Measurements from ENCODE around the gene NOPCHAP1. TPM values are rescaled to one million over a fixed set of nuclear protein-coding genes. Genes with fewer than 3 reads are reported as not detected.
"Not testable (repeated sequence)": the region's sequence is repeated elsewhere in the genome, so short reads cannot be mapped to it uniquely, and the experiment has no call there.

Gene NOPCHAP1
- polyA plus RNA-seq, 1 donor: 11.4 TPM

DNA sequence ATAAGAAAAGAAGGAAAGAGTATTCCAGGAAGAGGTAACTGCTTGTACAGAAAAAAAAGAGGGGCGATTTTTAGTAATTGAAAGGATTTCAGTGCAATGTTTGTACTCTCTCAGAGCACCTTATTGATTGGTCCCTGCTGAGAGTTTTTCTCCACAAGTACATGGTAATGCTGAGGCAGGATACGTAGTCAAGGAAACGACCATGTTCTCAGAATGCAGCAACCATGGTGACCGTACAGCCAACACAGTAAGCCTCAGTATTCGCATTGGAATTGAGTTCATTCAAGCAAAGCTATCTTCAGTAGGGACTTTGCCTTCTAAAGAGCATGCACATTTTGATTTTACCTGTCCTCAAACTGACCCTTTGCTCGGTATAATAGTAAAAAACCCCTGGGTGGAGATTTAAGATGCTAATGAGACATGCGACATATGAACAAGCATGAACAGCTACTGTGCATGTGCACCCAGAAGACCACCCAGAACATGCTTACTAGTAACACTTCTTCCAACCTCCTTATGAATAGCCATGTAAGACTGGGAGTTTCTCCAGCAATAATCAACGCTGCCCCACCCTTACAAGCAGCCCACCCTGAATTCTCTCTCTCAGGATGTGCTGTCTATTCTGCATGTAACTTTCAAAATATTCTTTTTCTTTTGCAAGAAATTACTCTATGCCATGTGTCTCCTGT, 21.8 kb upstream of the NOPCHAP1 start:
- DNase-seq (ENCODE audit: low read depth): no peak

DNA sequence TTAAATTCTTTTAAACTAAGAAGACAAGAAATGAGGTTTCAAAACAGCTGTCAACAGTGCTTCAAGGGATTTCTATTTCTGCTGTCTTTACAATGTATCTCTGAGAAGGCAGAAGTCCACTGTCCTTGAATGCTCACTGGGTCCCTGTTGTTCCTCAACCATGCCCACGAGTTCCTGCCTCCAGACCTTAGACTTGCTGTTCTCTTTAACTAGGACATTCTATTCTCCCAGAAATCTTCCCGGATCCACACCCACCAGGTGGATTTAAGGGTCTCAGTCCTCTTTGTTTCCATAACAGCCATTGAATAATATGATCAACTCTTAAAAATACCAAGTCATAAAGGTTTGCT, 21.3 kb upstream of the NOPCHAP1 start:
- no peak for DNase-seq (ENCODE audit: low read depth)

DNA sequence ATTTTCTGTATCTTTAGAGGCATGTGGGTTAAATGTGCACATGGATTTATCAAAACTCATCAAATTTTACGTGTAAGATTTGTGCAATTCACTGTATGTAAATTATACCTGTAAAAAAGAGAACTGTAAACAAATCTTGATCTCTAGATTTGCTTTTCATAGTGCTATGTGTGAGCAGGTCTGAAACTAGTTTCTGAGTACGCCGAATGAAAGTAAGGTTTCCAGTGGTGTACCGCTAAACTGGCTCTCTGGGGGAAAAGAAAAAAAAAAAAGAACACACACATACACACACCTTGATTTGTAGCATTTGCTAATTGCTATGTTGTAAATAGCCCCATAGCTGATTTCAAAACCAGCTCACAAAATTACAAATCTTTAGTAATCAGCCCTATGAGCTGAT, 19.4 kb upstream of the NOPCHAP1 start:
- DNase-seq (ENCODE audit: low read depth): no peak

DNA sequence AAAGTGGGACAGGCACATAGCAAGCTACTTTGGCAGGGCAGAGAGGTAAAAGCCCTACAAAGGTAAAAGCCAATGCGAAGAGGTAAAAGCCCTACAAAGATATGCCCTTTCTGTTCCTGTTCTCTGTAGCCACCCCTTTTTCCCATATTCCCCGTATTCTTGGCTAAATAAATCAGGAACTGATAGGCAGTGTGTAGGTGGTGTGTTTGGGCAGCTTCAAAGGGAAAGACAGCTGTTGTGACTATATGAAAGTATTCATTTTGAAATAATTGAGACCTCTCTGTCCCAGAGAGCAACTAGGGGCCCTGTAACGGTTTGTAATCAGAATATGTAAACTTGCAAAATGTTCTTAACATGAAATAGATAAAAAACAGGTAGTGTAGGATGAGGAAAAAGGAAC, 16.8 kb upstream of the NOPCHAP1 start:
- DNase-seq (ENCODE audit: low read depth): no peak

DNA sequence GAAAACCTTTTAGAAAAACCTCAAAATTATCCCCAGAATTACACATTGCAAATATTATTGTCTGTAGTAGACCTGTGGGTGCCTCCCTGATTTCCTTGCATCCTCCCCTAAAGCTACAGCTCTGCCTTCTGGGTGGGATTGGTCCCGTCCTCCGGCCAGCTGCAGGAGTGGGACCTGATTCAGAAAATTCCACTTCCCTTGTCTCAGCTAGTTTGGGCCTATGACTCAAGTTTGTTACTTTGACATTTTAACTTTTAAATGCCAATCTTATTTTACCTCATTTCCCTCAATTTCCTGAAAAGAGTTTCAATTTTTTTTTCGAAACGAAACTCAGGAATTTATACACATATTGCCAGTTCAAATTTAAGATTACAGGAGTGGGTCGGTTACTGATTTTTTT, 14.8 kb upstream of the NOPCHAP1 start:
- DNase-seq (ENCODE audit: low read depth): no peak

DNA sequence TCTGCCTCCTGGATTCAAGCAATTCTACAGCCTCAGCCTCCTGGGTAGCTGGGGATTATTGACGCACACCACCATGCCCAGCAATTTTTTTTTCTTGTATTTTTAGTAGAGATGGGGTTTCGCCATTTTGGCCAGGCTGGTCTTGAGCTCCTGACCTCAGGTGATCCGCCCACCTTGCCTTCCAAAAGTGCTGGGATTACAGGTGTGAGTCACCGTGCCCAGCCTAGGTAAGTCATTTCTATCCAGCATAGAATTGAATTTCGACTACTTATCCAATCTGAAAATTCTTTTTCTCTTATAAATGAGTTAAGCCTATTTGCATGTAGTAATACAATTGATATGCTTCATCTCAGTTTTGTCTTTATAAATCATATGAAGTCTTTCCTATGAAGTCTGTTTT, 12.9 kb upstream of the NOPCHAP1 start:
- no peak for DNase-seq (ENCODE audit: low read depth)

DNA sequence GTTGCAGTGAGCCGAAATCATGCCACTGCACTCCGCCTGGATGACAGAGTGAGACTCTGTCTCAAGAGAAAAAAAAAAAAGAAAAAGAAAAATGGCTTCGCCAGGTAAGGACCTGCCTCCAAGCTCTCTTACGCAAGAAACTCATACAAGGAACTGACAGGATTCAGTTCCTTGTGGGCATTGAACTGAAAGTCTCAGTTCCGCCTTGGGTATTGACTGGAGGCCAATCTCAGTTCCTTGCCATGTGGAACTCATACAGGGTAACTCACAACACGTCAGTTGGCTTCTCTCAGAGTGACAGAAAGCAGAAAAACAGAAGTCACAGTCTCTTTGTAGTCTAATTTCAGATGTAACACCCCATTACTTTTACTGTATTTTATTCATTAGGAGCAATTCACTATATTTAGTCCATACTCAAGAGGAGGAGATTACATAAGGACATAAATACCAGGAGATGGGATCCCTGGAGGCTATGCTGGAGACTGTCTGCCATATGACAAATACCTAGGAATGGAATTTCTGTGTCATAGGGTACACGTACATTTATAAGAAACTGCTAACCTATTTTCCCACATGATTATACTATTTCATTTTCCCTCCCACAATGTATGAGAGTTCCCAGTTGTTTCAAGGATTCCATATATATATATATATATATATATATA, 11.4 kb upstream of the NOPCHAP1 start:
- no peak for DNase-seq (ENCODE audit: low read depth)

DNA sequence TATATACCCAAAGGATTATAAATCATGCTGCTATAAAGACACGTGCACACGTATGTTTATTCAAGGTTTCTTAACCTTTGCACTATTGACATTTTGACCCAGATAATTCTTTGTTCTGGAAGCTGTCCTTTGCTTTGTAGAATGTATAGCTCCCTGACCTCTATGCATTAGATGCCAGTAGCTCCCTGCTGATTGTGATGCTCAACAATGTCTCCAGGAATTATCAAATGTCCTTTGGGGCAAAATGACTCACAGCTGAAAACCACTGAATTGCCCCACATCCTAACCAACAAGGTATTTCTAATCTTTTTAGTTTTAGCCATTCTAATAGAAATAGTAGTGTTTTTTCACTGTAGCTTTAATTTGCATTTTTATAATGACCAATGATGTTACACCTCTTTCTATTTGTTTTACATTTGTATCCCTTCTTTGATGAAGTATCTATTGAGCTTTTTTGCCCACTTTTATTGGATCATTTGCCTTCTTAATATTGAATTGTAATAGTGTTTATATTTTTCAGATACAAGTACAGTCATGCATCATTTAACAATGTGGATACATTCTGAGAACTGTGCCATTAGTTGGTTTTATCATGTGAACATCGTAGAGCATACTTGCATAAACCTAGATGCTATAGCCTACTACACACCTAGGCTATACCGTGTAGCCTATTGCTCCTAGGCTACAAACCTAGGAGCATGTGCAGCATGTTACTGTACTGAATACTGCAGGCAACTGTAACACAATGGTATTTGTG, 10.4 kb upstream of the NOPCHAP1 start:
- no peak for DNase-seq (ENCODE audit: low read depth)

DNA sequence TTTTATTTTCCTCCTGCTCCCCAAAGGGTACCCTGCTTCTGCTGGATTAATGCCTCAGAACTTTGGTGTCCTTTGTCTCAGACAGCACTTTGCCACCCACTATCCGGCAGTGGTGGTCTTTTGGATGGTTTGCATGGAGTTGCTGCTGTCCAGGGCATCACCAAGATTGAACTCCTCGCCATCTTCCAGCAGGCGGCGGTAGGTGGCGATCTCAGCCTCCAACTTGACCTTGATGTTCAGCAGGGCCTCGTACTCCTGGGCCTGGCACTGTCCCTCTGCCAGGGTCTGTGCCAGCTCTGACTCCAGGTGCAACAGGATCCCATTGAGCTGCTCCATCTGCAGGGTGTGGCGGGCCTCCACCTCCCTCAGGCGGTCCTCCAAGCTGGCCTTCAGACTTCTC, 9.4 kb upstream of the NOPCHAP1 start:
- DNase-seq (ENCODE audit: low read depth): no peak

DNA sequence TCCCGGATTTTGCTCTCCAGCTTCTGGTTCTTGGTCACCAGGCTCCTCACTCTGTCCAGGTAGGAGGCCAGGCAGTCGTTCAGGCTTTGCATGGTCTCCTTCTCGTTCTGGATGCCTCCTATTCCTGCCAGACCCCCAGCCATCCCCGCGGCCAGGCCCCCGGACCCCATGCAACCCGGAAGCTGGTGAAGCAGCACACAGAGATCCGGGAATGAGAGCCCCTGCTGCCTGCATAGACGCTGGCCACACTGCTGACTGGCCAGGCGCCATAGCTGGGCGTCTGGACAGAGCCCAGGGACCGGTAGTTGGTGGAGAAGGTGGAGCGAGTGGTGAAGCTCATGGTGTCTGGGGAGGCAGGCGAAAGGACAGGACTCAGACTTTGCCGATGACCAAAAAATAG, 8.4 kb upstream of the NOPCHAP1 start:
- DNase-seq (ENCODE audit: low read depth): not testable (repeated sequence)

DNA sequence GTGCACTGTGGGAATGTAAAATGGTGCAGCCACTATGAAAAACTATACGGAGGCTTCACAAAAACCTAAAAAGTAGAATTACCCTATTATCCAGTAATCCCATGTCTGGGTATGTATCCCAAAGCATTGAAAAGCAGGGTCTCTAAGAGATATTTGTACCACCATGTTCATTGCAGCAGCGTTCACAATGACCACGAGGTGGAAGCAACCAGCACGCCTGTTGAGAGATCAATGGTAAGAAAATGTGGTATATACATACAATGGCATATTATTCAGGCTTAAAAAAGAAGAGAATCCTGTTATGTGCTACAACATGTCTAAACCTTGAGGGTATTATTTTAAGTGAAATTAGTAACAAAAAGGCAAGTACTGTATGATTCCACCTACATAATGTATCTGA, 910 bp upstream of the NOPCHAP1 start:
- DNase-seq (ENCODE audit: low read depth): no peak

DNA sequence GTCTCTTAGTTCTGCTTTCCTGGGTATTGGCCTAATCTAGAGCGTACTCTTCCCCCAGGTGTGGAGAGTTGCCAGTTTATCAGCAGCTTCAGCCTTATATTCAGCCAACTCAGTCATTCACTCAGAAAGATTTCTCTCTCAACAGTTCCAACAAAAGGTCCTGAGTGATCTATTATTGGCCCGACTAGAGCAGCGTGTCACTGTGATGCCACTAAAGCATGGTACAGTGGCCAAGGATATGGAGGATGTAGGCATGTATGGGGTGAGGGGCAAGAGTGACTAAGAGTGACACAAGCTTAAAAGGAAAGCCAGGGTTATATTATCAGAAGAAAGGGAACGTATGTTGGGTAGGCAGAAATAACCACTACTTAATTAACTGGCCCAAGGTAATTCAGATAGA, 4.8 kb downstream of the NOPCHAP1 start:
- DNase-seq (ENCODE audit: low read depth): no peak

DNA sequence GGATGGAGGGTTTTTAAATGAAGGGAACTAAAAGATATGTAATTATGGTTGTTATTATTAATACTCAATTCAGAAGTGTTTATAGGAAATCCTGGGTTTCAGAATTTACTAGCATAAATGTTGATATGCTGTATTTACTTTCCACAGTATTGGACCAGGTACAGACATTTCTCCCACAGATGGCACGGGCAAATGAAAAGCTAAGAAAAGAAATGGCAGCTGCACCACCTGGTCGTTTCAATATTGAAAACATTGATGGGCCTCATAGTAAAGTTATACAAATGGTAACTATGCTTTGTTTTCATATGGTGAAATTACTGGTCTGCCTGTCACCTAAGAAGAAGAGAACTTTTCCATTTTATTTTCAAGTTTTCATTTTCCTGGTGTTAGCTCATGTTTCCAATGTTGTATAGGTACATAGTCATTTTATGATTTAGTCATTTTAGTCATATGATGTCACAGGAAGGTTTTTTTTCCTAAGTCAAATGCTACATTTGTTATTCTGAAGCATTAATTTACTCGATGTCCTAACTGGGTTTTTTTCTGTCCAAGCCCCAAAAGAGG, 5.5 kb downstream of the NOPCHAP1 start:
- no peak for DNase-seq (ENCODE audit: low read depth)

DNA sequence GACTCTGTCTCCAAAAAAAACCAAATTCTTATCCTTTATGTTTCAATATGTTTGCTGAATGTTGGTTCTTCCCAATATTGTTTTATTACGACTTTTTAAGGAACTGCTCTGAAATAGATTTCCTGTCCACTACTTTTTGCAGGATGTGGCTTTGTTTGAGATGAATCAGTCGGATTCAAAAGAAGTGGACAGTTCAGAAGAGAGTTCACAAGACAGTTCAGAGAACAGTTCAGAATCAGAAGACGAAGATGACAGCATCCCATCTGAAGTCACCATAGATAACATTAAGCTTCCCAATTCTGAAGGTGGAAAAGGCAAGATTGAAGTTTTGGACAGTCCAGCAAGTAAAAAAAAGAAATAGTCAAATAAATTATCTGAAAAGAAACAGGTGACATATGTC, 8.2 kb downstream of the NOPCHAP1 start:
- no peak for DNase-seq (ENCODE audit: low read depth)

DNA sequence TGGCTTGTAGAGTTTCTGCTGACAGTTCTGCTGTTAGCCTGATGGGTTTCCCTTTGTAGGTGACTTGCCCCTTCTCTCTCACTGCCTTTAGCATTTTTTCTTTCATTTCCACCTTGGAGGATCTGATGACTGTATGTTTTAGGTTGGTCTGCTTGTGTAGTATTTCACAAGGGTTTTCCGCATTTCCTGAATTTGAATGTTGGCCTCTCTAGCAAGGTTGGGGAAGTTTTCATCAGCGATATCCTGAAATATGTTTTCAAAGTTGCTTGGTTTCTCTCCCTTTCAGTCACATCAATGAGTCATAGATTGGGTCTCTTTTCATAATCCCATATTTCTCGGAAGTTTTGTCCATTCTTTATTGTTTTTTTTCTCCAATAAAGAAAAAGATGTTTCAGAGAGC, 11.4 kb downstream of the NOPCHAP1 start:
- DNase-seq (ENCODE audit: low read depth): no peak

DNA sequence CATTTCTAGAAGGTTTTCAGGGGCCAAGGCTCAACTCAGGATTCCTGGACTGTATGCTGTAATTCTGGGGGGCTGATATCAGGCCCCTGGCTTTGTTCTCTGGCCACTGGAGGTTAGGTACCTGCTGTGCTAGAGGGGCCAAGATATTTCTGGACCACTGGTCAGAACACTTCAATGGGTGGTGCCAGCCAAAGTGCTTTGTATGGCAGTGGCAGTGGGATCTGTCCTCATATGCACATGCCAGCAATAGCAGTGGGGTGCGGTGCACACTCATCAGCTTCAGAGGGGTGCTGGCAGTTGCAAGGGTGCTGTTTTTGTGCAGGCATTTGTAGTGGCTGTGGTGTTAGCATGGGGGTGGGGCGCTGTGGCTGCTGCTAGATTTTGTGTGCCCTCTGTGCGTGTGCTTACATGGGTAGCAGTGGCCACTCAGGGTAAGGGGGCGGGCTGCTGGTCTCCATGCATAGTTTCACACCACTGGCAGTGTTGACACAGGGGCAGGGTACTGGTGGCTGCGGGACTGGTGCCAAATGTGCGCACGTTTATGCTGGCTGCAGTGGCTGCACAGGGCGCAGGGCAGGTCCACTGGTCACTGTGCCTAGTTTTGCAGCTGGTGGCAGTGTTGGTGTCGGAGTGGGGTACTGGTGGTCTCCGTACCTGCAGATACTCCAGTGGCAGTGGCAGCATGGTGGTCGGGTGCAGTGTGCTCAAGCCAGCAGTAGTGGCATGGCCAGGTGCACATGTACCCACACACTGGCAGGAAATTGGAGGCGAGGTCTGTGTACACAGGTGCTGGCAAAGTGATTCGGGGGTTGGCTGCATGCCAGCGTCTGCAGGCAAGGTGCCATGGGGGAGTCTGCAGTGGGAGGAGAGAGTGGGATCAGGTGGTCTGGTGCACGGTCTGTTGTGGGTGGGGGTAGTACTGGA, 12.6 kb downstream of the NOPCHAP1 start:
- DNase-seq (ENCODE audit: low read depth): no peak

DNA sequence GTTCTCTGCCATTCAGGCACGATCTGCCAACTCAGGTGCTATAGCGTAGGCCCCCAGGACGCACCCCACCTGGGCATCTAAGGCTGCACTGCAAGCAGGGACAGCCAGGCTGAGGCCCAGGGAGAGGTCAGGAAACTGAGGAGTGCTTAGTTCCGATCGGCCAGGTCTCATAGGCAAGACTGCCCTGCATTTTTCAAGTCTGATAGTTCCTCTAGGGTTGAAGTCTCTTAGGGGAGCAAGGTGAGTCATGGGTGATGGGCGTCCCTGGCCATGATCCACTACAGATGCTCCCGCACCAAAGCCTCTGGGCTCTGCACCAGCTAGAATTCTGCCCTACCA, 13.2 kb downstream of the NOPCHAP1 start:
- DNase-seq (ENCODE audit: low read depth): no peak

DNA sequence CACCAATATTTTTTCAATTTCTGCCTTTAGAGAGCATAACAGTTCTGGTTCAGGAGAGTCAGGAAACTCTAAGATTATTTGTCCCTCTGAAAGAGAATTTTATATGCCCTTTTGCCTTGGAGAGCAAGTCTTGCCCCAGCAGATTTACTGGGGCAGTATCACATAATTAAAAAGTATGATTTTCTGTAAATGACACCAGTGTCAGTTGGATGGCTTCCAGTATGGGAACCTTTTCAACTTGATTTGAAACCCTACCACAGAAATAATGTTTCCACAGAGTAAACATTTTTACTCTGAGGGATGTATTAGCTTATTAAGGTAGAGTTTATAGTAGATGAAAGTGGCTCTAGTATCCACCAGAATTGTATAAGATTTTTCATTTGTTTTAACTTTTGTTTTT, 15.4 kb downstream of the NOPCHAP1 start:
- DNase-seq (ENCODE audit: low read depth): no peak

DNA sequence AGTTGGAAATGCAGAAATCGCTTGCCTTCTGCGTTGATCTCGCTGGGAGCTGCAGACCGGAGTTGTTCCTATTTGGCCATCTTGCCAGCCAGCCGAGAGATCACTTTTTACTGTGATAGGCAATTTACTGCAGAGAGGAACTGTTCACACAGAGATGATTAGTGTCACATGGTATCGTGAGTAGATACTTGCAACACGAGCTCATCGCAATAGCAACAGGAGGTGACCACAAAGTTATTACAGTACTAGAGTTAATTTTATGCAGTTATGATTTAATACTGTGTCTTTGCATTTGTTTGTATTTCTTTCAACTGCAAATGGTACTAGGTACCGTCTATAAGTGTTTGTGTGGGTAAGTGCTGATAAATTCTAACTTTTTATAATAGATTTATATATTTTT, 27.8 kb downstream of the NOPCHAP1 start:
- no peak for DNase-seq (ENCODE audit: low read depth)

DNA sequence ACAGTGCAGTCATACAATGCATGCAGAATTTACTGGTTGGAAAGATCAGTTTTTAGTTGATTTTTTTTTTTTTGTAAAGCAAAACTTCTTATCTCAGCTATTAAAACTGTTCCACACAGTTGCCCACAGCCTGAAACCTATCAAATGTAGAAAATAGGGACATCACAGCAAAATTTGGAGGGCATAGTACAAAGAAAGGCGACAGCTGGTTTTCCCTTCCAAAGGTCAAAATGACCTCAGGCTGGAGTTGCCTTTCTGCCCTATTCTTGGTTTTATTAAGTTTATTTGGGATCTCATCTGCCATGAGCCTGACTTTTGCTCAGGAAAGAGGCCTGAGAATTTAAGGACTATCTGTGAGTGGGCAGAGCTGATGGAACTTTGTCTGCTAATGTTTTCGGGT, 28.5 kb downstream of the NOPCHAP1 start:
- no peak for DNase-seq (ENCODE audit: low read depth)

DNA sequence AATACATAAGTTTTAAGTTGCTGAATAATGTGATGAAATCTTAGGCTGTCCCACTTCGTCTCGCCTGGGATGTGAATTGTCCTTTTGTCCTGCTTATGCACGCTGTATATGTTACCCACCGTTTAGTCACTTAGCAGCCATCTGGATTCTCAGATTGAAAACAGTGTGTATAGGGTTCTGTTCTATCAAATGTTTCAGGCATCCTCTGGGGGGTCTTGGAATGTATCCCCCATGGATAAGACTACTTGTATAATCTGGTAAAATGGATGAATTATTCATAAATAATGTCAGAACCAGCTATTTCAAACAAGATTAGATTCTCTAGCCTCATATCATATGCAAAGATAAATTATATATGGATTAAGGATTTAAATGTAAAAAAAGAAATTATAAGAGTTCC, 29.4 kb downstream of the NOPCHAP1 start:
- DNase-seq (ENCODE audit: low read depth): no peak

DNA sequence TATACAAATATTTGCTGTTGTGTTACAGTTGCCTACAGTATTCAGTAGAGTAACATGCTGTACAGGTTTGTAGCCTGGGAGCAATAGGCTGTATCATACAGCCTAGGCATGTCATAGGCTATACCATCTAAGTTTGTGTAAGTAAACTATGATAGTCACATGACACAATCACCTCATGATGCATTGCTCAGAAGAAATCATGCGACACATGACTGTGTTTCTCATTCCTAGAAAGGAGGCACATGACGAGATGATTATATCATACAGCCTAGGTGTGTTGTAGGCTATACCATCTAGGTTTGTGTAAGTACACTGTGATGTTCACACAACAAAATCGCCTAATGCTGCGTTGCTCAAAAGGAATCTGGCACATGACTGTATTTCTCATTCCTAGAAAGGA, 31.9 kb downstream of the NOPCHAP1 start:
- no peak for DNase-seq (ENCODE audit: low read depth)
